ENCODE data around the gene NAALADL2.
"Not testable (repeated sequence)": the region's sequence is repeated elsewhere in the genome, so short reads cannot be mapped to it uniquely, and the experiment has no call there.

Gene NAALADL2

GRCh38 chr3:175606650-175607318 lies 747.6 kb downstream of the NAALADL2 start:
- Histone ChIP-seq H3K36me3 (ENCODE audit: insufficient read depth) (no peaks in the 10 kb centered on the region), H3K4me3 (IDR thresholded peaks at IDR 0.05; ENCODE audit: insufficient read depth, low read depth, low read length) (no peak overlapping the region), H3K27ac (no peak overlapping the region), H4K20me1 (ENCODE audit: insufficient read depth) (no peaks in the 10 kb centered on the region), H3K27me3 (ENCODE audit: insufficient read depth, low read depth) (no peaks in the 10 kb centered on the region), H3K4me2 (no peak overlapping the region), H3K9ac (no peak overlapping the region), H2AFZ (ENCODE audit: low read depth) (no peak overlapping the region), H3K79me2 (ENCODE audit: insufficient read depth, low read depth) (no peaks in the 10 kb centered on the region), H3K4me1 (ENCODE audit: low read depth, poor library complexity, severe bottlenecking) (no peaks in the 10 kb centered on the region)
- no peak for TF ChIP-seq CTCF (conservative IDR thresholded peaks at IDR 0.05; ENCODE audit: low read depth, low read length)

- Histone ChIP-seq H3K9ac (no peak overlapping the region), H3K4me2 (no peak overlapping the region), H3K79me2 (ENCODE audit: insufficient read depth, low read depth) (no peaks in the 10 kb centered on the region), H4K20me1 (ENCODE audit: insufficient read depth) (no peaks in the 10 kb centered on the region), H3K36me3 (ENCODE audit: insufficient read depth) (no peaks in the 10 kb centered on the region), H3K4me1 (ENCODE audit: low read depth, poor library complexity, severe bottlenecking) (no peaks in the 10 kb centered on the region), H3K27me3 (ENCODE audit: insufficient read depth, low read depth) (no peaks in the 10 kb centered on the region), H3K4me3 (IDR thresholded peaks at IDR 0.05; ENCODE audit: insufficient read depth, low read depth, low read length) (no peak overlapping the region), H2AFZ (ENCODE audit: low read depth) (no peak overlapping the region), H3K27ac (no peak overlapping the region)
- TF ChIP-seq CTCF (conservative IDR thresholded peaks at IDR 0.05; ENCODE audit: low read depth, low read length), result no peak
These were observed 749.2 kb downstream of the NAALADL2 start for GRCh38 chr3:175608356-175608755.

- TF ChIP-seq CTCF (conservative IDR thresholded peaks at IDR 0.05; ENCODE audit: low read depth, low read length), result no peak
- H2AFZ ChIP-seq (ENCODE audit: low read depth), result no peak overlapping the region
- H3K27me3 ChIP-seq (ENCODE audit: insufficient read depth, low read depth), result no peaks in the 10 kb centered on the region
- H3K27ac ChIP-seq, result no peak overlapping the region
- H3K4me3 ChIP-seq (IDR thresholded peaks at IDR 0.05; ENCODE audit: insufficient read depth, low read depth, low read length), result no peak overlapping the region
- H4K20me1 ChIP-seq (ENCODE audit: insufficient read depth), result no peaks in the 10 kb centered on the region
- no peaks in the 10 kb centered on the region for H3K4me1 ChIP-seq (ENCODE audit: low read depth, poor library complexity, severe bottlenecking)
- H3K4me2 ChIP-seq, result no peak overlapping the region
- H3K79me2 ChIP-seq (ENCODE audit: insufficient read depth, low read depth), result no peaks in the 10 kb centered on the region
- H3K9ac ChIP-seq, result no peak overlapping the region; the same call in 1 of the 2 replicates
- H3K36me3 ChIP-seq (ENCODE audit: insufficient read depth), result no peaks in the 10 kb centered on the region
These were observed 749.8 kb downstream of the NAALADL2 start for GRCh38 chr3:175608911-175609310.

- no peak overlapping the region for H3K4me3 ChIP-seq (IDR thresholded peaks at IDR 0.05; ENCODE audit: insufficient read depth, low read depth, low read length)
- H3K79me2 ChIP-seq (ENCODE audit: insufficient read depth, low read depth), result no peaks in the 10 kb centered on the region
- no peak overlapping the region for H2AFZ ChIP-seq (ENCODE audit: low read depth)
- no peak overlapping the region for H3K9ac ChIP-seq
- TF ChIP-seq CTCF (conservative IDR thresholded peaks at IDR 0.05; ENCODE audit: low read depth, low read length), result no peak
- H3K4me1 ChIP-seq (ENCODE audit: low read depth, poor library complexity, severe bottlenecking), result no peaks in the 10 kb centered on the region
- no peaks in the 10 kb centered on the region for H4K20me1 ChIP-seq (ENCODE audit: insufficient read depth)
- H3K27ac ChIP-seq, result no peak overlapping the region
- H3K27me3 ChIP-seq (ENCODE audit: insufficient read depth, low read depth), result no peaks in the 10 kb centered on the region
- no peaks in the 10 kb centered on the region for H3K36me3 ChIP-seq (ENCODE audit: insufficient read depth)
- H3K4me2 ChIP-seq, result no peak overlapping the region
These were observed 753.5 kb downstream of the NAALADL2 start for GRCh38 chr3:175612487-175613196.

- H3K27me3 ChIP-seq (ENCODE audit: insufficient read depth, low read depth); H3K36me3 ChIP-seq (ENCODE audit: insufficient read depth); H3K4me1 ChIP-seq (ENCODE audit: low read depth, poor library complexity, severe bottlenecking); H2AFZ ChIP-seq (ENCODE audit: low read depth); H3K79me2 ChIP-seq (ENCODE audit: insufficient read depth, low read depth); H3K4me3 ChIP-seq (IDR thresholded peaks at IDR 0.05; ENCODE audit: insufficient read depth, low read depth, low read length); H3K4me2 ChIP-seq; H3K27ac ChIP-seq; H3K9ac ChIP-seq; H4K20me1 ChIP-seq (ENCODE audit: insufficient read depth): not testable (repeated sequence)
These were observed 755.0 kb downstream of the NAALADL2 start for GRCh38 chr3:175614107-175614506.
